Common myeloid progenitor, CD34-positive (primary cell): ENCODE results near the gene NSUN6. TPM values are rescaled to one million over a fixed set of nuclear protein-coding genes. Genes with fewer than 3 reads are reported as not detected.

Experiments
- CTCF ChIA-PET: fragments of 350-600 bp; sonication (Branson Sonifier 250); formaldehyde crosslinking; loops from one replicate; lab custom pipeline; 2021; ENCODE audit warnings: antibody characterized with exemption; lab: Charles Lee
- POLR2A ChIA-PET: fragments of 350-600 bp; sonication (Branson Sonifier 250); formaldehyde crosslinking; loops from one replicate; lab custom pipeline; 2021; ENCODE audit warnings: antibody characterized with exemption; lab: Charles Lee
- DNase-seq, 3 donors: peaks; one replicate each; pipeline versions ENCODE4 v3.0.0 to v3.0.0-alpha.2; 2013
- H3K27ac ChIP-seq, 2 experiments: 1 replicate in 1 of 2; 2 replicates in 1 of 2; pipeline ENCODE4 v1.7.0; 2013; ENCODE audit warnings: inconsistent platforms in 2 of 2, low read length in 2 of 2, mild to moderate bottlenecking in 2 of 2, low read depth in 1 of 2, moderate library complexity in 1 of 2; ENCODE audit not compliant: severe bottlenecking in 2 of 2, insufficient read depth in 1 of 2, poor library complexity in 1 of 2
- H3K27me3 ChIP-seq, 5 experiments: replicated peaks in 2 of 5; 1 replicate in 3 of 5; 2 replicates in 2 of 5; pipeline versions ENCODE4 v1.6.1 to v1.7.0; 2013; ENCODE audit warnings: low read length in 4 of 5, mild to moderate bottlenecking in 2 of 5, moderate library complexity in 2 of 5, inconsistent platforms in 1 of 5; ENCODE audit not compliant: insufficient read depth in 5 of 5, control insufficient read depth in 4 of 5
- H3K36me3 ChIP-seq, 4 experiments: 1 replicate in 2 of 4; 2 replicates in 2 of 4; pipeline versions ENCODE4 v1.6.1 to v1.7.0; 2013; ENCODE audit warnings: low read length in 3 of 4, control low read depth in 1 of 4, mild to moderate bottlenecking in 1 of 4; ENCODE audit not compliant: control insufficient read depth in 4 of 4, insufficient read depth in 4 of 4
- H3K4me1 ChIP-seq, 4 experiments: 1 replicate in 3 of 4; 2 replicates in 1 of 4; pipeline versions ENCODE4 v1.6.1 to v1.7.1; 2013; ENCODE audit warnings: low read length in 3 of 4, mild to moderate bottlenecking in 3 of 4, control low read depth in 1 of 4, inconsistent platforms in 1 of 4, moderate library complexity in 1 of 4; ENCODE audit not compliant: control insufficient read depth in 4 of 4, insufficient read depth in 4 of 4; ENCODE audit errors: control extremely low read depth in 1 of 4
- H3K4me3 ChIP-seq, 7 experiments: 1 replicate in 4 of 7; 2 replicates in 3 of 7; pipeline versions ENCODE4 v1.5.1 to v1.7.0; 2013; ENCODE audit warnings: mild to moderate bottlenecking in 7 of 7, low read length in 6 of 7, moderate library complexity in 6 of 7, inconsistent platforms in 2 of 7, low read depth in 2 of 7, control low read depth in 1 of 7; ENCODE audit not compliant: insufficient read depth in 4 of 7, control insufficient read depth in 1 of 7; ENCODE audit errors: extremely low read depth in 1 of 7
- H3K9me3 ChIP-seq, 5 experiments: 1 replicate in 4 of 5; 2 replicates in 1 of 5; pipeline versions ENCODE4 v1.6.1 to v1.7.1; 2013; ENCODE audit warnings: low read length in 4 of 5, mild to moderate bottlenecking in 2 of 5, inconsistent platforms in 1 of 5, low read depth in 1 of 5, moderate library complexity in 1 of 5; ENCODE audit not compliant: control insufficient read depth in 4 of 5, insufficient read depth in 2 of 5; ENCODE audit errors: control extremely low read depth in 1 of 5
- WGBS: methylation state at CpG from one replicate; pipeline ENCODE4 v1.1.5; 2013; ENCODE audit not compliant: insufficient coverage; 5-methylcytosine and 5-hydroxymethylcytosine counted together
- polyA plus RNA-seq: library from polyadenylated mRNA; unstranded; fragments of 120-200 nt; gene quantifications from one replicate; pipeline ENCODE4 v1.2.1, GENCODE V29; 2013

NSUN6 gene, protein sequence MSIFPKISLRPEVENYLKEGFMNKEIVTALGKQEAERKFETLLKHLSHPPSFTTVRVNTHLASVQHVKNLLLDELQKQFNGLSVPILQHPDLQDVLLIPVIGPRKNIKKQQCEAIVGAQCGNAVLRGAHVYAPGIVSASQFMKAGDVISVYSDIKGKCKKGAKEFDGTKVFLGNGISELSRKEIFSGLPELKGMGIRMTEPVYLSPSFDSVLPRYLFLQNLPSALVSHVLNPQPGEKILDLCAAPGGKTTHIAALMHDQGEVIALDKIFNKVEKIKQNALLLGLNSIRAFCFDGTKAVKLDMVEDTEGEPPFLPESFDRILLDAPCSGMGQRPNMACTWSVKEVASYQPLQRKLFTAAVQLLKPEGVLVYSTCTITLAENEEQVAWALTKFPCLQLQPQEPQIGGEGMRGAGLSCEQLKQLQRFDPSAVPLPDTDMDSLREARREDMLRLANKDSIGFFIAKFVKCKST
- 25.7 TPM for polyA plus RNA-seq

DNA sequence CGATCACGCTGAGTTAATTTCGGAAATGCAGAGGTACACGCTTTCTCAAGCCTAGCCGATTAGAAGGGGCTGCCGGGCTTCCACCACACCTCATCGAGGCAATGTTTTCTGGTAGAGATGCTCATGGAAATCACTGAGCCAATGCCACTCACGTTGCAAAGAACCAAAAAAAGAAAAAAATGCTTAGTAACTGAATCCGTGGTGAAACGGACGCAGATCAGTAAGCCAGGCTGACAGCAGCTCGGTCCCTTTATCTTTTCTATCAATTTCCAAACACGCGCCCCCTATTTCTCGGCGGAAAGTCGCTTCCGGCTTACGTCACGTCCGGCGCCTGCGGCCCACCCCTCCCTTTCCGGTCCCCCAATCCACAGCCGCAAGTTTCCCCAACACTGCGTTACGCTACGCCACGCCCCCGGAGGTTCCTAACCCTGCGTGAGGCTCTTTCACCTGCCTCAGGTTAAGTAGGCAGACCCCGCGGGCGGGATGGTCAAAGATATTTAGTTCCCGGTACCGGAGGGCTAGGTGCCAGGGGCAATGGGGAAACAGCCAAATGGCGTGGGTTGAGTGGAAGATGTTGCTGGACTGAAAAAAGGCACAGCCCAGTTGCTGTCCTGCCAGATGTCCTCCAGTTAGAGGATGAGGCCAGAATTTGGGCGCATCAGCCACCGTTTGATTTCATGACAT, at the start of gene NSUN6:
NSUN6 (minus strand) TSS at position 264 of the 684 bp plus-strand sequence. CDS start 384 bp downstream, outside the sequence.
- 0% methylated on average over 29 of the region's 39 CpGs for whole genome bisulfite sequencing
- DNase-seq, result peak; percentile 97 to 98 (median 97)
- H3K9me3 ChIP-seq, result no peaks in the 10 kb centered on the region

DNA sequence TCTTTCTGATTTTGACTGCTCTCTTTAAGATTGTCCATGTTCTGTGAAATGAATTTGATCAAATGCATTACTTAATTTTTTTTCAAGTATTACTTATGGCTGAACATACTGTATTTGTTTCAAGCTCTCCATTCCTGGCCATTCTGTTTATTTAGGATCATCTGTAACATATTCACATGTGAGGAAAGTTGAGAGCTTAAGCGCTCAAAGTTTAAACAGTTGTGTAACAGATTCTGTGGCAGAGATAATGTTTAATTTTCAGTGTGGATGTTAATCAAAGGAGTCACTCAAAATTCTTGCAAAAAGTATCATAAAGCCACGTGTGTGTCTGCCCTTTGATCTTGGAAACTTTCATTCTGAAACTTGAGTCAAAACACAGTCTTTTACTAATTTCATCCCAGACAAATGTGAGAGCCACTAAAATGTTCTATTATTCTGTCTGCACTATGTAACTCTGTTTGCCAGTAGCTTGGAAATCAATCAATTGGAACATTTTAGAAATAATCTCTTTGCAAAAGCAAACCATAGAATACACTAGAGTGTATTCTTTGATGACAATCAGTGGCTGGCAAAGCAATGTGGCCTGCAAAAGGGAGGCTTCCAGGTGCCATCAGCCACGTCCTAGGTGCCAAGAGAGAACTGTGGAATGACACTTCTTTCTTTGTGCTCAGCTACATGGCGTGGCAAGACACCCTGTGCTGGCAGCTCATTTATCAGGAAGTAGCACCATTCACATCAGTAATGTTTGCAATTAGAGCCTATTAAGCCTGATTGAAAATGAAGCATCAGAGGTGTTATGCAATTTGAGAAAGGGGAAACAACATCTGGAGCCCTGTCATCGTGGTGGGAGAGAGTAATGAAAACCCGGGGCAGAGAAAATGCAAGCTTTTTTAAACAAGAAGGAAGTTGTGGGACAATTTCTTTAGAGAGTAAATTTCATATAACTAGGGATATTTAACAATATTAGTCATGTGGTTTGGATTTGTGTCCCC, 48.8 kb upstream of the NSUN6 start:
- Histone ChIP-seq H3K9me3 (peaks cover 0 to 3% (median 0%) of the 10 kb centered on the region in 5 experiments), H3K27ac (no peak overlapping the region), H3K36me3 (no peaks in the 10 kb centered on the region), H3K27me3 (no peaks in the 10 kb centered on the region), H3K4me1 (peaks cover 0 to 5% (median 1%) of the 10 kb centered on the region in 4 experiments), H3K4me3 (no peak overlapping the region)
- 48% methylated on average over 5 of the region's 6 CpGs for WGBS
- DNase-seq, result peak; percentile 29 to 86 (median 84)
- CTCF ChIA-PET, result no interaction called here
- POLR2A ChIA-PET, result no interaction called here

More for the DNA sequence above, at the start of gene NSUN6:
- Histone ChIP-seq H3K27ac (peak within 1 kb of the TSS; percentile 91 to 96), H3K27me3 (no peaks in the 10 kb centered on the region), H3K36me3 (peaks cover 0 to 11% (median 1%) of the 10 kb centered on the region in 4 experiments), H3K4me1 (peaks cover 8 to 29% (median 16%) of the 10 kb centered on the region in 4 experiments), H3K4me3 (peak within 1 kb of the TSS; percentile 61 to 100 (median 88))
- ChIA-PET CTCF (interaction anchor here (0.7 kb wide), 1 partner anchor 14 kb away, joined by 4 read pairs; no protein-coding TSS in a partner anchor), POLR2A (interaction anchor here (0.6 to 1.0 kb wide), 2 partner anchors 8 to 124 kb away, joined by 3 to 4 read pairs; no protein-coding TSS in a partner anchor)

DNA sequence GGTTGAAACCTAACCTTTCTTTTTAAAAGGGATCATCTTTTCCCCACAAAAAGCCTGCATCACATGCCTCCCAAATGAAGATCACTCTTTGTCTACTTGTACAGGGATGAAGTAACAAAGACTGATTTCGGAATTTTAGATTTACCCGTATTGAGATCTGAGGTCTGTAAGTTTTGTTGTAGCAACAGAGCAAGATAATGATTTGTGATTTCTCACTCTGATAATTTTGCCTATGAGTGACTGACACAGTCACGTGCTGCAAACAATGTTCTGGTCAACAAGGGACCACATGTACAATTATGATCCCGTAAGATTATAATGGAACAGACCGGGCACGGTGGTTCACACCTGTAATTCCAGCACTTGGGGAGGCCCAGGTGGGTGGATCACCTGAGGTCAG, 39.2 kb upstream of the NSUN6 start:
- H3K27me3 ChIP-seq, result no peaks in the 10 kb centered on the region
- POLR2A ChIA-PET, result no interaction called here
- 98% methylated on average over 6 of the region's 6 CpGs for WGBS
- no peaks in the 10 kb centered on the region for H3K9me3 ChIP-seq
- H3K27ac ChIP-seq, result no peak overlapping the region
- H3K4me3 ChIP-seq, result no peak overlapping the region
- H3K4me1 ChIP-seq, result no peaks in the 10 kb centered on the region
- CTCF ChIA-PET, result no interaction called here
- no peaks in the 10 kb centered on the region for H3K36me3 ChIP-seq
- no peak for DNase-seq

DNA sequence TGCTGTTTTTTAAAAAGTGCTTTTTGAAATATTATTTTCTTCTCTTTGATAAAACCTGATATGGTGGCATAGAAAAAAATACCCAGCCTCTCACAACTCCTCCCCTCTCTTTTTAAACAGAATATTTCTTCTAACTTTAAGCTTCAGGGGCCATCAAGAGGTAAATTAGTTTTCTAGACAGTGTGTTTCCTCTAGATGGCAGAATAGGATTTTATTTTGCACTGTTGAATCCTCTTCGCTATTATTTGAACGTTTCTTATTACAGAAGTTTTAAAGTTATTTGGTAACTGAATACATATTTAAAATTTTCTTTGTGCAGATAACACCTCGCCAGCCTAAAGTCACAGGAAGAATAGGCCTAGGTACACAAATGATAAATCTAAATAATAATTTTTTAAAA, 38.1 kb upstream of the NSUN6 start:
- CTCF ChIA-PET, result interaction anchor here (0.6 to 1.0 kb wide), 2 partner anchors 22 to 144 kb away, joined by 3 to 4 read pairs; no protein-coding TSS in a partner anchor

DNA sequence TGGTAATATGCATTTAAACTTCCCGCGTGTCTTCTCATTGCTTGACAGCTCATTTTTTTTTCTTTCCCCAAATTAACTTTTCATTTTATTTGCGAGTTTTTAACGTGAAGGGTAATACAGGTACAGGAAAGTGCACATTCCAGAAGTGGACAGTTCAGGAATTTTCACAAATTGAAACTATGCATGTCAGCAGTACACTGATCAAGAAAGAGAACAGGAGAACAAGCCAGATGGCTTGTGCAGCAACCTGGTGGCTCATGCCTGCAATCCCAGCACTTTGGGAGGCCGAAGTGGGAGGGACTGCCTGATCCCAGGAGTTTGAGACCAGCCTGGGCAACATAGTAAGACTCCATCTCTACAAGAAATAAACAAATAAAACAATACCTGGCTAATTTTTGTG, 36.3 kb upstream of the NSUN6 start:
- H3K4me1 ChIP-seq, result no peaks in the 10 kb centered on the region
- no peaks in the 10 kb centered on the region for H3K27me3 ChIP-seq
- 100% methylated on average over 2 of the region's 5 CpGs for WGBS
- DNase-seq, result no peak
- H3K9me3 ChIP-seq, result no peaks in the 10 kb centered on the region
- H3K36me3 ChIP-seq, result no peaks in the 10 kb centered on the region
- H3K4me3 ChIP-seq, result no peak overlapping the region
- no peak overlapping the region for H3K27ac ChIP-seq
- ChIA-PET CTCF (no interaction called here), POLR2A (no interaction called here)

More for the DNA sequence above, 38.1 kb upstream of the NSUN6 start:
- Histone ChIP-seq H3K9me3 (no peaks in the 10 kb centered on the region), H3K27me3 (no peaks in the 10 kb centered on the region), H3K4me3 (no peak overlapping the region), H3K4me1 (no peaks in the 10 kb centered on the region), H3K27ac (no peak overlapping the region), H3K36me3 (no peaks in the 10 kb centered on the region)
- no CpG with 5 or more reads among the region's 3 CpGs for WGBS
- peak; percentile 19 to 58 (median 47) for DNase-seq
- POLR2A ChIA-PET, result no interaction called here

DNA sequence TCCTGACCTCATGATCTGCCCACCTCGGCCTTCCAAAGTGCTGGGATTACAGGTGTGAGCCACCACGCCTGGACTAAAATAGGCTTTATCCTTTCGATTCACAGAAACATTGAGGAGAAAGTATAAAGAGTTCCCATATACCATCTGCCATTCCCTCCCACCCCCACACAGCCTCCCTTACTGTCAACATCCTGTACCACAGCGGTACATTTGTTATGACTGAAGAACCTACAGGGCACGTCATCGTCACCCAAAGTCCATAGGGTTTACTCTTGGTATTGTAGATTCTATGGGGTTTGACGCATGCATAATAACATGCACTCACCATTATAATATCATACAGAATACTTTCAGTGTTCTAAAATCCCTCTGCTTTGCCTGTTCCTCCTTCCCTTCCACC, 35.8 kb upstream of the NSUN6 start:
- H3K4me3 ChIP-seq, result no peak overlapping the region
- no peaks in the 10 kb centered on the region for H3K4me1 ChIP-seq
- no peaks in the 10 kb centered on the region for H3K27me3 ChIP-seq
- WGBS, result 92% methylated on average over 4 of the region's 7 CpGs
- no peaks in the 10 kb centered on the region for H3K9me3 ChIP-seq
- no peak overlapping the region for H3K27ac ChIP-seq
- CTCF ChIA-PET, result no interaction called here
- H3K36me3 ChIP-seq, result peaks cover 0 to 1% (median 0%) of the 10 kb centered on the region in 4 experiments
- POLR2A ChIA-PET, result no interaction called here
- DNase-seq, result no peak
